Vagina (tissue), 2 donors: Measurements from ENCODE around the gene PRKCI. TPM values are rescaled to one million over a fixed set of nuclear protein-coding genes. Genes with fewer than 3 reads are reported as not detected.
"Not testable (repeated sequence)": the region's sequence is repeated elsewhere in the genome, so short reads cannot be mapped to it uniquely, and the experiment has no call there.

Experiments used
- DNase-seq, 2 donors: peaks; one replicate each; pipeline ENCODE4 v3.0.0-alpha.2; 2017; ENCODE audit errors: extremely low spot score in 2 of 2
- H3K27ac ChIP-seq: fragments of 200-600 bp; sonication (generic); one replicate; pipeline ENCODE4 v1.5.1; 2019
- H3K27me3 ChIP-seq: fragments of 200-600 bp; sonication (generic); one replicate; pipeline ENCODE4 v1.5.1; 2019
- H3K36me3 ChIP-seq, 2 donors: fragments of 200-600 bp; sonication (generic); one replicate each; pipeline ENCODE4 v1.5.1; 2017 to 2019
- H3K4me1 ChIP-seq: fragments of 200-600 bp; sonication (generic); one replicate; pipeline ENCODE4 v1.5.1; 2019
- H3K4me3 ChIP-seq, 2 donors: fragments of 200-600 bp; sonication (generic); 1 replicate in 1 of 2; 2 replicates in 1 of 2; pipeline ENCODE4 v1.5.1; 2016 to 2019
- H3K9me3 ChIP-seq: fragments of 200-600 bp; sonication (generic); one replicate; pipeline ENCODE4 v1.5.1; 2019
- POLR2A ChIP-seq, 2 donors: fragments of 450-650 bp; IDR thresholded peaks; one replicate each; pipeline ENCODE4 v1.6.1; 2017; ENCODE audit warnings: antibody characterized with exemption in 2 of 2, mild to moderate bottlenecking in 2 of 2, moderate library complexity in 2 of 2
- POLR2AphosphoS5 ChIP-seq, 2 donors: sonication (generic); formaldehyde crosslinking; IDR thresholded peaks; one replicate each; pipeline ENCODE4 v1.9.0; 2017; ENCODE audit warnings: antibody characterized with exemption in 2 of 2, mild to moderate bottlenecking in 2 of 2, low read depth in 1 of 2; ENCODE audit not compliant: insufficient read depth in 1 of 2
- intact Hi-C: fragments of 100-400 bp; cut with DNase I; formaldehyde crosslinking; loops from one replicate; pipeline ENCODE4 v1.15.1; 2023
- total RNA-seq: library from RNA; depleted of rRNA; stranded (reverse); fragments of >200 nt; gene quantifications from one replicate; pipeline ENCODE4 v1.2.3, GENCODE V29; 2016
- TF ChIP-seq, protein P1 (sequence below), 3 experiments: fragments of 450-650 bp in 2 of 3; fragments of 200-600 bp in 1 of 3; sonication (generic) in 1 of 3; IDR thresholded peaks; one replicate each; pipeline ENCODE4 v1.5.1; 2017 to 2019; ENCODE audit warnings: antibody characterized with exemption in 3 of 3, mild to moderate bottlenecking in 2 of 3, moderate library complexity in 2 of 3

The PRKCI gene
- total RNA-seq, 1 donor from 2014 or later: 33.9 TPM

DNA sequence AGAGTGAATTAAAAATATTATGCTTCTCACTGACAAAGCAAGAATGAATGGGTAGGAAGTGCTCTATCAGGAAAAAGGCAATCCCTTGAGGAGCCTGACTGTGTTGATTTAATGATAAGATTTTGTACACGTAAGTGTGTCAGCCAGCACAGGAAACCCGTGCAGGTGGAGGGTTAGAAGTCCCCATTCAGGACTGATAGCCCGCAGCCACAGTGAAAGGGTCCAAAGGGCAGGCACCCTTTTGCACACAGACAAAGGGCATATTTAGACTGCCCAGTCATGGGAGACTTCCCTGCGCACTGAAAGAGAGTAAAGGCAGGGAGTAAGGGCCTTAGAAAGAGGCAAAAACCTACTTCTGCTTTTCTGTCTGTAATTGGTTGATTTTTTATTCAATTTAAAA is 108.9 kb downstream of the PRKCI start:
- H3K27ac ChIP-seq: no peak overlapping the region
- no peaks in the 10 kb centered on the region for H3K9me3 ChIP-seq
- no peak overlapping the region for H3K4me3 ChIP-seq
- DNase-seq: no peak
- TF ChIP-seq, protein P1, sequence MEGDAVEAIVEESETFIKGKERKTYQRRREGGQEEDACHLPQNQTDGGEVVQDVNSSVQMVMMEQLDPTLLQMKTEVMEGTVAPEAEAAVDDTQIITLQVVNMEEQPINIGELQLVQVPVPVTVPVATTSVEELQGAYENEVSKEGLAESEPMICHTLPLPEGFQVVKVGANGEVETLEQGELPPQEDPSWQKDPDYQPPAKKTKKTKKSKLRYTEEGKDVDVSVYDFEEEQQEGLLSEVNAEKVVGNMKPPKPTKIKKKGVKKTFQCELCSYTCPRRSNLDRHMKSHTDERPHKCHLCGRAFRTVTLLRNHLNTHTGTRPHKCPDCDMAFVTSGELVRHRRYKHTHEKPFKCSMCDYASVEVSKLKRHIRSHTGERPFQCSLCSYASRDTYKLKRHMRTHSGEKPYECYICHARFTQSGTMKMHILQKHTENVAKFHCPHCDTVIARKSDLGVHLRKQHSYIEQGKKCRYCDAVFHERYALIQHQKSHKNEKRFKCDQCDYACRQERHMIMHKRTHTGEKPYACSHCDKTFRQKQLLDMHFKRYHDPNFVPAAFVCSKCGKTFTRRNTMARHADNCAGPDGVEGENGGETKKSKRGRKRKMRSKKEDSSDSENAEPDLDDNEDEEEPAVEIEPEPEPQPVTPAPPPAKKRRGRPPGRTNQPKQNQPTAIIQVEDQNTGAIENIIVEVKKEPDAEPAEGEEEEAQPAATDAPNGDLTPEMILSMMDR (IDR thresholded peaks at IDR 0.05): no peak
- no peak for TF ChIP-seq POLR2AphosphoS5 (IDR thresholded peaks at IDR 0.05; ENCODE audit: insufficient read depth in 1 of 2, low read depth in 1 of 2)
- no peak for TF ChIP-seq POLR2A (IDR thresholded peaks at IDR 0.05)
- H3K4me1 ChIP-seq: no peaks in the 10 kb centered on the region
- no peaks in the 10 kb centered on the region for H3K36me3 ChIP-seq
- intact Hi-C loops: no loop called here
- H3K27me3 ChIP-seq: no peaks in the 10 kb centered on the region

DNA sequence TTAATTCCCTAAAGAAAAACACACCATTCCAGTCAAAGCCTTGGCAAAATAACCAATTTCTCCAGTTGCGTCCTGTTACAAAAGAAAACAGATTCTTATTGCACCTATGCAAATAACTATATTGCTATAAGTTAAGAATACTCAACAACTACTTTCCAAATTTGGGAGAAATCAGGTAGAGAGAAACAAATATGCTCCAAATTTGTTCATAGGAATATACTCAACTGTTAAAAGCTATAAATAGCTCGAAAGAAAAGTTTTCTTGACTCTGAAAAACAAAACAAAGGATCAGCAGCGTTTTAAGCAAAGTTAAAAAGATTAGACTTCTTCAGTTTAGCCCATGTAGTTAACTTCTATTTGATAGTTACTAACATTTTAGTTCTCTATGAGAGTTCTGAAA is 115.2 kb downstream of the PRKCI start:
- DNase-seq: no peak
- TF ChIP-seq POLR2A (IDR thresholded peaks at IDR 0.05) (no peak), POLR2AphosphoS5 (IDR thresholded peaks at IDR 0.05; ENCODE audit: insufficient read depth in 1 of 2, low read depth in 1 of 2) (no peak)
- TF ChIP-seq, protein P1 (IDR thresholded peaks at IDR 0.05): no peak
- Histone ChIP-seq H3K4me1 (no peaks in the 10 kb centered on the region), H3K4me3 (no peak overlapping the region), H3K36me3 (no peaks in the 10 kb centered on the region), H3K27me3 (no peaks in the 10 kb centered on the region), H3K9me3 (no peaks in the 10 kb centered on the region), H3K27ac (no peak overlapping the region)
- intact Hi-C loops: no loop called here

DNA sequence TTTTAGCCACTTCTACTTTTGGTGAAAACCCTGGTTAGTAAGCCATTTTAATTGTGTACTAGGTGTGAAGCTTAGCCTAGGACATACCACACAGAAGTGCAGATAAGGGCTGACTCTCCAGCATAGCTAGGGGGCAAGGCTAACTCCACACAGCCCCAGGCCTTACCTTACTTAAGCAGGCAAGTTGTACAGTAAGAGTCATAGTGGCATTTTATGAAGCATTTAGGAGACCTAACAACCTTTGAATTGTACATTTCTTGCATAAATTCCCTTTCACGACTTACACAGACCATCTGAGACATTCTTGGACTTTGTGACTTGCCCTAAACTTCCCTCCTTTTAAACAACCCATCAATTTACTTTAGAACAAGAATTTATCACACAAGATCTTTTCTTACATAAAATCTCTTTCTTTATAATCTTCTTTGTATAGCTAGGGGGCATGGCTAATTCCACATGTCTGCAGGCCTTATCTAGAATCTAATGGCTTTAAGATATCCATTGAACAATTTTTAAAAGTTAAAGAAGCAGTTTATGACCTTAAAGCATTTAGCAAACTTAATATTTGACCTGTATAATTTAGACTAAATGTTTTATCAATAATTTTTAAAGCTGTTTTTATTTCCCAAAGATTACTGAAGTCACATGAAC is 116.6 kb downstream of the PRKCI start:
- Histone ChIP-seq H3K4me1 (no peaks in the 10 kb centered on the region), H3K27me3 (no peaks in the 10 kb centered on the region), H3K36me3 (no peaks in the 10 kb centered on the region), H3K4me3 (no peak overlapping the region), H3K9me3 (no peaks in the 10 kb centered on the region), H3K27ac (no peak overlapping the region)
- intact Hi-C loops: no loop called here
- TF ChIP-seq POLR2A (IDR thresholded peaks at IDR 0.05) (no peak), POLR2AphosphoS5 (IDR thresholded peaks at IDR 0.05; ENCODE audit: insufficient read depth in 1 of 2, low read depth in 1 of 2) (no peak)
- TF ChIP-seq, protein P1 (IDR thresholded peaks at IDR 0.05): no peak
- no peak for DNase-seq

DNA sequence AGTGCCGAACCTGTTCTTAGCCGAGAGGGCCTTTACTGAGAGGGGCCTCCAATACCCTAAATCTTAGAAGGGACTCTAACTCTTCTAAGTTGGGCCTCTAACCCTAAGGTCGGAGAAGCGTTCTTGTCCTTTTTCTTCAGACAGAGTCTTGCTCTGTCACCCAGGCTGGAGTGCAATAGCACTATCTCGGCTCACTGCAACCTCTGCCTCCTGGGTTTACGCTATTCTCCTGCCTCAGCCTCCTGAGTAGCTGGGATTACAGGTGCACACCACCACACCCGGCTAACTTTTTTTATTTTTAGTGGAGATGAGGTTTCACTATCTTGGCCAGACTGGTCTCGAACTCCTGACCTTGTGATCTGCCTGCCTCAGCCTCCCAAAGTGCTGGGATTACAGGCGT is 120.0 kb downstream of the PRKCI start:
- DNase-seq, H3K9me3 ChIP-seq, H3K36me3 ChIP-seq, H3K4me1 ChIP-seq, H3K27ac ChIP-seq, H3K27me3 ChIP-seq, H3K4me3 ChIP-seq, intact Hi-C loops: not testable (repeated sequence)

DNA sequence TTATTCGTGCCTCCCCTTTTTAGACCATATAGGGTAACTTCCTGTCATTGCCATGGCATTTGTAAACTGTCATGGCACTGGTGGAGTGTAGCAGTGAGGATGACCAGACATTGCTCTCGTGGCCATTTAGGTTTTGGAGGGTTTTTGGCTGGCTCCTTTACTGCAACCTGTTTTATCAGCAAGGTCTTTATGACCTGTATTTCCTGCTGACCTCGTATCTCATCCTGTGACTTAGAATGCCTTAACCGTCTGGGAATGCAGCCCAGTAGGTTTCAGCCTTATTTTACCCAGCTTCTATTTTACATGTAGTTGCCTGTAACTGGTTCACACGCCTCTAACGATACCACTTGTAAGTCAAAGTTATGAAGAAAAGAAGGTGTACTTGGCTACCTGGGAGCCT is 121.6 kb downstream of the PRKCI start:
- H3K27me3 ChIP-seq, H3K4me1 ChIP-seq, H3K27ac ChIP-seq, H3K4me3 ChIP-seq, H3K9me3 ChIP-seq, DNase-seq, intact Hi-C loops, H3K36me3 ChIP-seq: not testable (repeated sequence)

DNA sequence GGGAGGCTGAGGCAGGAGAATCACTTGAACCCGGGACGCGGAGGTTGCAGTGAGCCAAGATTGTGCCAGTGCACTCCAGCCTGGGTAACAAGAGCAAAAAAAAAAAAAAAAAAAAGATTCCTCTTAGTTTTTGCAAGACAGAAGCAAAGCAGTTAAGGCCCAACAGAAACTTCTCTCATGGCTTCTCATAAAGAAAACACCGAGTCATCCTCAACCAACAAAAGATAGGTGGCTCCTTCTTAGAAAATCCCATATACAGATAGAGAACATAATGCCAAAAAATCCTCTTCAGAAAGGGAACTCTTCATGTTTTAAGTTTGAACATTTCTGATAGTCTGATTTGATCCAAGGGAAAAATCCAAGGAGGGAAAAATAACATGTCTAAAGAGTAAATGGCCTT is 122.7 kb downstream of the PRKCI start:
- Histone ChIP-seq H3K27ac (no peak overlapping the region), H3K4me1 (no peaks in the 10 kb centered on the region), H3K36me3 (no peaks in the 10 kb centered on the region), H3K4me3 (no peak overlapping the region), H3K9me3 (no peaks in the 10 kb centered on the region), H3K27me3 (no peaks in the 10 kb centered on the region)
- TF ChIP-seq, protein P1 (IDR thresholded peaks at IDR 0.05): no peak
- no peak for TF ChIP-seq POLR2A (IDR thresholded peaks at IDR 0.05)
- no peak for TF ChIP-seq POLR2AphosphoS5 (IDR thresholded peaks at IDR 0.05; ENCODE audit: insufficient read depth in 1 of 2, low read depth in 1 of 2)
- DNase-seq: no peak
- intact Hi-C loops: no loop called here
